AG09309 (cell line): ENCODE results near the gene CD2AP.

Experiments used
- DNase-seq: peaks from one replicate; pipeline ENCODE4 v3.0.0-alpha.2; 2010; ENCODE audit warnings: low read depth
- H3K4me3 ChIP-seq: 2 replicates; pipeline ENCODE4 v1.5.1; 2011; ENCODE audit warnings: mild to moderate bottlenecking, low read depth, low read length, moderate library complexity; ENCODE audit not compliant: control insufficient read depth
- CTCF ChIP-seq: IDR thresholded peaks from 2 replicates; pipeline ENCODE4 v1.5.1; 2011; ENCODE audit warnings: mild to moderate bottlenecking, low read depth, low read length, inconsistent platforms; ENCODE audit not compliant: insufficient read depth, control insufficient read depth; ENCODE audit errors: missing control alignments

The CD2AP gene

DNA sequence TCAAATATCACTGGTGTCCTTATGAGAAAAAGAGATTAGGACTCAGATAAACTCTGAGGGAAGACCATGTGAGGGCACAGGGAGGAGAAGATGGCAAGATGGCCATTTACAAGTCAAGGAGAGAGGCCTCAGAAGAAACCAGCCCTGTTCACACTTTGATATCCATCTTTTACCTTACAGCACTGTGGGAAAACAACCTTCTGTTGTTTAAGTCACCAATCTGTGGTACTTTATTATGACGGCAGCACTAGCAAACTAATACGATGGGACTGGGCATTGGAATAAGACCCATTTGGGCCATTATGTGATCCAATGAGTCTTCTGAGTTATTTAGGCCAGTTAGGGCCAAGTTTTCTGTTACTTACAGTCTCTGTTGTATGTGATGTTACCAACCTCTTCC is 26.4 kb upstream of the CD2AP start:
- DNase-seq: no peak
- H3K4me3 ChIP-seq: no peak overlapping the region
- TF ChIP-seq CTCF: no peak

DNA sequence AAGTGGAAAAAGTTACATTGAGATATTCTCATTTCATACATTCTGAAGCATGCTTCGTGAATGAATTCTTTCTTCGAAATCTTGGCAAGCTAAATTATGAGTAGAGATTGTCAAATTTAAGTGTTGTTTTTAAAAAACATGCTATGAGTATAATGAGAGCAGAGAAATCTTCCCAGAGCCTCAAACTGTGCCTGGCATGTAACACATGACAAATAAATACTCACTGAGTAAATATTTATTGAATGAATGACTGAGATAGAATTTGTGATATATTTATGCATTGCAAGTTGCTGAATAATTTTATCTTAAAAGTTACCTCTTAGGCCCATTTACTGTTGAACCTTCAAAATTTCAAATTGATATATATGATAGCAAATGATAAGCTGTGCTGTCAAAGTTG is 24.7 kb upstream of the CD2AP start:
- H3K4me3 ChIP-seq: no peak overlapping the region
- no peak for TF ChIP-seq CTCF
- no peak for DNase-seq

DNA sequence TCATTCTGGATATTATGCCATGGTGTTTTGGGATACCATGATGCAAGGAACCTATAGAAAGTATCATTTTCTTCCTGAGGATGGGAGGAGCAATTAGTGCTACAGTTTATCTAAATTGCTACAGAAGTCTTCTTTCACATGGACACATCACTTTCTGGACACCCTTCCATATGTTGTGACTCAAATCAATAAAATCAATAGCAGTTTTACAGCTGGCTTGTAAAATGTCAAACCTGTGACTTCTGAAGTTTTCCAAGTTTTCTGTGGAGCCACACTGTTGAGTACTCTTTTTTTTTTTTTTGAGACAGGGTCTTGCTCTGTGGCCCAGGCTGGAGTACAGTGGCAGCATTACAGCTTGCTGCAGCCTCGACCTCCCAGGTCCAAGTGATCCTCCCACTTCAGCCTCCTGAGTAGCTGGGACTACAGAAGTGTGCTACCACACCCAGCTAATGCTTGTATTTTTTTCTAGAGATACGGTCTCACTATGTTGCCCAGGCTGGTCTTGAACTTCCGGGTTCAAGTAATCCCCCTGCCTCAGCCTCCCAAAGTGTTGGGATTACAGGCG is 24.1 kb upstream of the CD2AP start:
- TF ChIP-seq CTCF: no peak
- H3K4me3 ChIP-seq: no peak overlapping the region
- no peak for DNase-seq

GRCh38 chr6:47454713-47455396 is 22.7 kb upstream of the CD2AP start:
- no peak for DNase-seq
- no peak for TF ChIP-seq CTCF
- no peak overlapping the region for H3K4me3 ChIP-seq

DNA sequence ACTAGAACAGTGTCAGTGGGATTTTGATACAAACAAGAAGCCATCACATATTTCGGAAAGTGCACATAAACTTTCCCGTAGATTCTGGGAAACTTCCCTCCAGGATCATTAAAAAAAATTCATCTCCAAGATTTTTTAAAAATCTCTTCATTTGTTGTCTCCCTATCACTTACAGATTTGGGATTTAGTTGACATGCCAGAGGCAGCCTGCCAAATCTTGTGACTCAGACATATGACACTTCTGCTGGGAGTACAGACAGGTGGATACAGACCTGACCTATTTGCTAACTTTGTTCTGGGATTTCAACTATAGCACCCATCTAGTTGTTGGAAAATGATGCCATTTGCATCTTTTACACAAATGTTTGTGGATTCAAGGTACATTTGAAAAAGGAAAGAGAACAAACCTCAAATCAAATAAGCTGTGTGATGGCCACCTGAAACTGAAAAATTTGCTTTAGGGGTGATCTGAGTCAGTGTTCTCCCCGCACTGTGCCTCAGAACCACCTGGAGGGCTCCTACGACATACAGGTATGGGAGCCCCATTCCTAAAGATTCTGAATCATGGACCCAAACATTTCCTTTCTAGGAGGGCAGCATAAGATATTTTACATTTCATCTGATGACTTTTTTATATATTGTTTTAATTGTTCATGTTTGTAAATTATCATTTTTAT is 21.9 kb upstream of the CD2AP start:
- DNase-seq: no peak
- no peak overlapping the region for H3K4me3 ChIP-seq
- no peak for TF ChIP-seq CTCF

DNA sequence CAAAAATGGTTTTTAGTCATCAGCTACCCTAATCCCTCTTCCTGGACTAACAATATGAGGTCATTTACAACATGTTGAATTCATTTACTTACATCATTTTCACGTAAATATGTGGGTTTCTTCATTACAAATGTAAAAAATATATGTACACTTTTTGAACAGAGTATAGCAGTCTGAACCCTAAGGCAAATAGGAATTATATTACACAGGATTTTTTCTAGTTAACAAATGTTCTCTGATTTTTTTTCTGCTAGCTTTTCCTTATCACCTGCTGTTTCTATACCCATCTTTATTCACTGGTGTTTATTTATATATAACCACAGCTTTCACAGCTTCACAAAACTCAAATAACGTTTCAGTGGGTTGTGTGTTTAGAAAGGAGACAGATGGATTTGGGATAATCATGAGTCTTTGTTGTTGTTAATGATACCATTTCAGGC is 21.0 kb upstream of the CD2AP start:
- no peak for TF ChIP-seq CTCF
- DNase-seq: no peak
- no peak overlapping the region for H3K4me3 ChIP-seq

- TF ChIP-seq CTCF: no peak
- DNase-seq: no peak
- no peak overlapping the region for H3K4me3 ChIP-seq
These were observed 20.2 kb upstream of the CD2AP start for GRCh38 chr6:47457370-47457769.
